Effector memory CD4-positive, alpha-beta T cell (primary cell): Measurements from ENCODE around the gene HMGB4.

ENCODE experiments used
- DNase-seq, 3 donors: peaks; one replicate each; pipeline ENCODE4 v3.0.0-alpha.2; 2020
- H3K27ac ChIP-seq: 2 replicates; pipeline ENCODE4 v1.7.0; 2013; ENCODE audit warnings: mild to moderate bottlenecking, low read length, moderate library complexity; ENCODE audit not compliant: insufficient read depth, poor library complexity, severe bottlenecking
- H3K27me3 ChIP-seq: replicated peaks from 2 replicates; pipeline ENCODE4 v1.7.0; 2013; ENCODE audit warnings: mild to moderate bottlenecking, low read length; ENCODE audit not compliant: insufficient read depth, control insufficient read depth, poor library complexity, severe bottlenecking
- H3K36me3 ChIP-seq: 2 replicates; pipeline ENCODE4 v1.7.0; 2013; ENCODE audit warnings: mild to moderate bottlenecking, low read length, moderate library complexity; ENCODE audit not compliant: control insufficient read depth, insufficient read depth
- H3K4me1 ChIP-seq: 2 replicates; pipeline ENCODE4 v1.7.0; 2013; ENCODE audit warnings: low read length, mild to moderate bottlenecking; ENCODE audit not compliant: control insufficient read depth, insufficient read depth, poor library complexity, severe bottlenecking
- H3K4me3 ChIP-seq: 2 replicates; pipeline ENCODE4 v1.7.0; 2013; ENCODE audit warnings: low read length, low read depth, mild to moderate bottlenecking; ENCODE audit not compliant: insufficient read depth, poor library complexity, severe bottlenecking
- H3K9me3 ChIP-seq: 2 replicates; pipeline ENCODE4 v1.7.0; 2013; ENCODE audit warnings: mild to moderate bottlenecking, low read length, moderate library complexity; ENCODE audit not compliant: control insufficient read depth
- total RNA-seq, 3 donors: gene quantifications; one replicate each; lab custom pipeline; 2026; lab: John Stamatoyannopoulos, UW

Gene HMGB4, protein sequence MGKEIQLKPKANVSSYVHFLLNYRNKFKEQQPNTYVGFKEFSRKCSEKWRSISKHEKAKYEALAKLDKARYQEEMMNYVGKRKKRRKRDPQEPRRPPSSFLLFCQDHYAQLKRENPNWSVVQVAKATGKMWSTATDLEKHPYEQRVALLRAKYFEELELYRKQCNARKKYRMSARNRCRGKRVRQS
- total RNA-seq: 0 reads per million in 3 donors

DNA sequence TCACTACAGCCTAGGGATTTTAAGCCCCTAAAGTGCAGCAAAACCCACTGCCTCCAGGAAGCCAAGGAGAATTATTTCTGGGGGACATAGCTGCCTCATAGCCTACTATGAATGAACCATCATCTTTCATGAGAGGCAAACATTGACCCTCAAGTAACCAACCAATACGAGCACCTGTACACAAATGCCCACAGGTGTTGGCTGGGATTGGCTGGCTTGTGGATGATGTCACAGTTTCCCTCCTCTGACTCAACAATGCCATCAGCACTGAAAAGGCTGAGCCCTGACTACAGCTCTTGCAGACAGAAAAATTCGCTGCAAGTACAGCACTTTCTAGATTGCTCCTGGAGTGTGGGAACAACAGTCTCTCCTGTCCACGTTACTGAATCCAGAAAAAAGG lies at the start of gene HMGB4:
TSS of gene HMGB4 (plus strand) at position 301 of the 400 bp plus-strand sequence. CDS start 113 bp downstream, outside the sequence.
- Histone ChIP-seq H3K4me1 (no peaks in the 10 kb centered on the region), H3K27me3 (no peaks in the 10 kb centered on the region), H3K9me3 (no peaks in the 10 kb centered on the region), H3K27ac (no peak within 1 kb of the TSS), H3K4me3 (no peak within 1 kb of the TSS), H3K36me3 (no peaks in the 10 kb centered on the region)
- no peak for DNase-seq

DNA sequence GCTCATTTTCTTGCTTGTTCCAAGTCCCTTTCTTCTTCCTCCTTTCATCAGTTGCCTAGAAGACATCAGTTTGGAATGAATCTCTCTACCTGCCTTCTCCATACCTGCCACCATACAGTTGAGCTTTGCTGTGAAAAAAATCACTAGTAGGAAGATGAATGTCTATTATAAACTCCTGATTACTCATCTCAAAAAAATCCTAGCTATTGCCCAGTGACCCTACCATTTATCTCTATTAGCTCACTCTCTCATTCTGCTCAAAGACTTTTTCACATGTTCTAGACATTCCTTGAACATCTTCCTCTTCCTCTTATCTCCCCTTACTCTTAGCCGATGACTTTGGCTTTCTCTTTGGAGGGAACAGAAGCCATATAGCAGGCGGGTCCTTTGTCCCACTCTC lies 49.7 kb upstream of the HMGB4 start:
- H3K4me3 ChIP-seq: no peak overlapping the region
- no peaks in the 10 kb centered on the region for H3K27me3 ChIP-seq

DNA sequence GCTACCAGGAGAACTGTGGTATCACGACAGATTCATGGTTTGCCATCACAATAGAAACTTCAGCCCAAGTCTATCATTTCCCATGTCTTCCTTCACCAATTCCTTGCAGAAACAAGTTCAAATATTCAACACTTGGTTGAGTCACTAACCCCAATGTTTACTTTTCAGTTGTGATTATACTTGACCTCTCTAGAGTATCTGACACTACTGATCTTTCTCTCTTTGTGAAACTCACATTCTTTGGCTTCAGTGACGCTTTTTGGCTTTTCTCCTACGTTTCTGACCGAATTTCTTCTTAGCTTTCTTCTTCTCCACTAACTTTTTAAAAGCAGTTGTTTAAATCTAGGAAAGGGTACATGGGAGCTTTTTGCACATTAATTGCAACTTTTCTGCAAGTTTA lies 48.8 kb upstream of the HMGB4 start:
- H3K9me3 ChIP-seq: no peaks in the 10 kb centered on the region
- H3K4me3 ChIP-seq: no peak overlapping the region
- H3K27ac ChIP-seq: no peak overlapping the region
- H3K4me1 ChIP-seq: no peaks in the 10 kb centered on the region
- H3K36me3 ChIP-seq: no peaks in the 10 kb centered on the region
- H3K27me3 ChIP-seq: no peaks in the 10 kb centered on the region
- DNase-seq: no peak

More for the DNA sequence above, 49.7 kb upstream of the HMGB4 start:
- H3K9me3 ChIP-seq: peaks cover 2% of the 10 kb centered on the region
- no peaks in the 10 kb centered on the region for H3K36me3 ChIP-seq
- no peak for DNase-seq
- no peaks in the 10 kb centered on the region for H3K4me1 ChIP-seq
- no peak overlapping the region for H3K27ac ChIP-seq

DNA sequence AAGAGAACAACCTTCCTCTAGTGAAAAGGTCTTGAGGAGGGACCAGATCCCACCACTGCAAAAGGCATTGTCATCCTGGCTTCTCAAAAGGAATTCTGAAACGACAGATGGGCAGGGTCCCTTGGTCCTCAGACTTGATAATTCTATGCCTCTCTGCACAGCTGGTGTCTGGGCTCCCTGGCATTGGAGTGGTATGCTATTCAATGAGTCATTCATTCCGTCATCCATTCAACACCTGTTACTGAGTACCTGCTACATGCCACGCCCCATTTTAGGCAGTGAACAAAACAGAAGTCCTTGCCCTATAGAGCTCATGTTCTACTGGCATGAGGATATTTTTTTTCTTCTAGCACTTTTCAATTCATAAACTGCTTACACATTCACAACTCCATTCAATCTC lies 45.8 kb upstream of the HMGB4 start:
- no peaks in the 10 kb centered on the region for H3K4me1 ChIP-seq
- DNase-seq: no peak
- no peaks in the 10 kb centered on the region for H3K27me3 ChIP-seq
- no peak overlapping the region for H3K4me3 ChIP-seq
- no peak overlapping the region for H3K27ac ChIP-seq
- H3K9me3 ChIP-seq: no peaks in the 10 kb centered on the region
- no peaks in the 10 kb centered on the region for H3K36me3 ChIP-seq

DNA sequence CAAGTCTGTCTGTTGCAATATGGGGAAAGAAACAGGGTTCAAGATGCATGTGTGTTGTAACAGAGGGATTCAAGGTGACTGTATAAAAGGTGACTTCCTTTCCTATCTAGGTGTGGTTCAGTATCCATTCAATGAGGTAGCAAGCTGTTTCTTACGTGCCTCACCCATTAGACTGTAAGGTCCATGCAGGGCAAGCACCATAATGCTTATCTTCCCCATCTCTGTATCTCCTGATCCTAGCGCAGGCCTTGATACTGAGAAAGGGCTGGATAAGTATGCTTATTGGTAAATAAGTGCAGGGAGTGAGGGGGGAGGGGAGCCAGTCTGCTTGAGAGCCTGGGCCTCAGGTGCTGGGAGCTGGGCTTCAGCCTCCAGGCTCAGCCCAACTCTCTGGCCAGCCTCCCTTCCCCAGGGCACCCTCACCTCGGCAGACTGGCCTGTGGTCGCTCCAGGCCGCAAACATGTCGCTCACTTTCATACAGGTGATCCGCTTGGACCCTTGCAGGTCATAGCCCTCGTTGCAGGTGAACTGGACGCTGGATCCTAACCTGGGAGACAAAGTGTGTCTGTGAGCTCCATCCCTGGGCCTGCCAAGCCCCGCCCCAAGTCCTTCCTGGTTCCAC lies 44.5 kb upstream of the HMGB4 start:
- no peak overlapping the region for H3K4me3 ChIP-seq
- H3K27me3 ChIP-seq: no peaks in the 10 kb centered on the region
- no peak overlapping the region for H3K27ac ChIP-seq
- no peaks in the 10 kb centered on the region for H3K4me1 ChIP-seq
- no peak for DNase-seq
- no peaks in the 10 kb centered on the region for H3K36me3 ChIP-seq
- no peaks in the 10 kb centered on the region for H3K9me3 ChIP-seq

DNA sequence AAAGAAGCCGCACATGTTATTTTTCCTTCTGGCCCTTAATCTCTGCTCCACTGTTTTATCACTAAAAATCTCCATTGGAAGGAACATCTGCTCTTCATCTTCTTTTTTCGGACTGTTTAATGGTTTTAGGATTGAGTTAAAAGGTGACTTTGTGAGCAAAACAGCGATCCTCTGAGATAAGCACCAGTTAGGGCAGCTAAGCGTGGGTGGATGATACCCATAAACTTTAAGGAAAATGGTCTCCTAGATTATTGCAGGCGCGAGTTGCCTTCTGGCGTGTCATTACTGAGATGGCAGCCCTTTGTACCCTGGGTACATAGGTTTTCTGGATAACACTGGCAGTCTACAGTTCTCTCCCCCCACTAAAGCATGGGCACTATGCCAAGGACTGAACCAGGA lies 44.0 kb upstream of the HMGB4 start:
- H3K4me1 ChIP-seq: no peaks in the 10 kb centered on the region
- H3K36me3 ChIP-seq: no peaks in the 10 kb centered on the region
- H3K27ac ChIP-seq: no peak overlapping the region
- H3K4me3 ChIP-seq: no peak overlapping the region
- DNase-seq: no peak
- H3K9me3 ChIP-seq: no peaks in the 10 kb centered on the region
- H3K27me3 ChIP-seq: no peaks in the 10 kb centered on the region

DNA sequence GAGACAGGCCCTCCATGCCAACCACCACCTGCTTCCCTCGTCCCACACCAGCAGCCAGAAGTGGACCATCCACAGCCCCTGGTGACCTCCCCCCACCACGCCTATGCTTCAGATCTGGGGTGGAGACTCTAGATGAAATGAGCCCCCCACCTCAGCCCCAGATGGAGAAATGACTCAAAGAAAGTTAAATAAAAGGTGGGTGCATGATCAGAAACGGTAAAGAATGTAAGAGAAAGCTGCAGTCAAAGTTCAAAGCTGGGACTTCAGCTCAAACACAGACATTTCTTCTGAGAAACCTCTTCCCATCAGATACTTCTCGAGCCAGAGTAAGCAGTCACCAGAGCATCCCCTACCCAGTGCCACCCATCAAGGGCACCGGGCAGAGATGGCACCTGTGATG lies 43.1 kb upstream of the HMGB4 start:
- no peaks in the 10 kb centered on the region for H3K9me3 ChIP-seq
- no peaks in the 10 kb centered on the region for H3K27me3 ChIP-seq
- H3K4me1 ChIP-seq: no peaks in the 10 kb centered on the region
- H3K36me3 ChIP-seq: no peaks in the 10 kb centered on the region
- H3K27ac ChIP-seq: no peak overlapping the region
- no peak overlapping the region for H3K4me3 ChIP-seq
- DNase-seq: no peak

DNA sequence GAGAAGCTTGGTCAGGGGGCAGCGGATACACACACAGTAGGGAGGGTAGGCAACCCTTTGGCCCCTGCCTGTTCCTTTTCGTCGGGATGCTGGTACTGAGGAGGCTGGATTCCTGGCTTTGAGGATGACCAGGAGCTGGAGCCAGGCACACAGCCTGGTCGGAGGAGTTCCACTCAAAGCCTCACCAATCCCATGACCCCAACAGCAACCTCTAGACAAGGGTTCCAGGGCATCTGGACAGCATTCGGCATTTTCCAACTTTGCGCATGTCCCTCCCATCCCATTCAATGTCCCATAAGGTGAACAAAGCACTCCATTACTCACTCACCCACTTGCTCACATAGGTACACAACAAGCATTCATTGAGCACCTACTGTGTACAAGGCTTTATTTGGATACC lies 42.6 kb upstream of the HMGB4 start:
- H3K4me1 ChIP-seq: no peaks in the 10 kb centered on the region
- no peak overlapping the region for H3K4me3 ChIP-seq
- H3K9me3 ChIP-seq: no peaks in the 10 kb centered on the region
- H3K36me3 ChIP-seq: no peaks in the 10 kb centered on the region
- H3K27ac ChIP-seq: no peak overlapping the region
- H3K27me3 ChIP-seq: no peaks in the 10 kb centered on the region
- DNase-seq: no peak

DNA sequence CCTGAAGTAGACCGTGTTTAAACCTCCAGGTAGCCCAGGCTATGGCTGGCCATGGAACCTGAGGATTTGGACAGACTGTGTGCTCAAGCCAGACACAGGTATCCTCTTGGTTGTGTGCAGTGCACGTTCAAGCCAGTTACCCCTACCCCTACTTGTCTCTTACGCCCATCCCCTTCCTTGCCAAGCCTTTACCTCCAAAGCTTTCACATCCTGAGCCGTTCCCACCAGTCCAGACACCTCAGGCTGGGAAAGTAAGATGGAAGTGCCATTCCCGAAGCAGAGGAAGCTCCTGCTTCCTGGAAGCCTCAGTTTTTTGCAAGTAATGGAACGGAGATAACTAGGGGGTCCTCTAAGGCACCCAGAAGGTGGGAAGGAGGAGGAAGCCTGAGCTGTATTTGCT lies 41.5 kb upstream of the HMGB4 start:
- Histone ChIP-seq H3K27me3 (no peaks in the 10 kb centered on the region), H3K27ac (no peak overlapping the region), H3K4me1 (no peaks in the 10 kb centered on the region), H3K4me3 (no peak overlapping the region), H3K9me3 (no peaks in the 10 kb centered on the region), H3K36me3 (no peaks in the 10 kb centered on the region)
- DNase-seq: no peak

DNA sequence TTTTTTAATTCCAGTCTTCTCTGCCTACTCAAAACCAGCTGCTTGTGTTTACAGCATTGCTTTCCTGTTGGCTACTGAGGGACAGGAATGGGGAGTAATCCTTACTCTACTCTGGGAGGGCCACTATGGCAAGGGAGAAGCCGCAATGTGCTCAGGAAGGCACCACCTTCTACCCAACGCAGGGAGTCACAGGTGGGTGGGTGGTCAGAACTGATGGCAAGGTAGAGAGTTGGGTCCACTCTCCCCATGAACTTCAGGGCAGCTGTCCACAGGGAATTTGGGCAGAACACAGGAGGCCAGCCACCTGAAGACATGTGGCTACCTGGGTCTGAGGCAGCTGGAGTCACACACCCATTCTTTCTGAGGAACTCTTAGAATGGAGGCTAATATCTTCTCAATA lies 40.5 kb upstream of the HMGB4 start:
- no peaks in the 10 kb centered on the region for H3K27me3 ChIP-seq
- no peaks in the 10 kb centered on the region for H3K9me3 ChIP-seq
- no peaks in the 10 kb centered on the region for H3K36me3 ChIP-seq
- DNase-seq: no peak
- H3K27ac ChIP-seq: no peak overlapping the region
- no peak overlapping the region for H3K4me3 ChIP-seq
- no peaks in the 10 kb centered on the region for H3K4me1 ChIP-seq
